Astrocyte (in vitro differentiated cells and primary cell): ENCODE data around the gene SLC22A7. TPM values are rescaled to one million over a fixed set of nuclear protein-coding genes. Genes with fewer than 3 reads are reported as not detected.

Experiments
- DNase-seq: peaks from one replicate; pipeline ENCODE4 v3.0.0-alpha.2; 2010; ENCODE audit warnings: low read depth
- FAIRE-seq: peaks from 2 replicates; lab custom pipeline; 2011; peaks lifted over from hg19 to GRCh38; lab: Jason Lieb, UNC
- H2AFZ ChIP-seq: 2 replicates; pipeline ENCODE4 v1.6.0; 2012; ENCODE audit warnings: low read depth, low read length, inconsistent platforms
- H3K27ac ChIP-seq: 2 replicates; pipeline ENCODE4 v1.5.1; 2011; ENCODE audit warnings: low read depth, low read length, inconsistent platforms
- H3K27me3 ChIP-seq: 2 replicates; pipeline ENCODE4 v1.6.0; 2011; ENCODE audit warnings: low read length, inconsistent platforms; ENCODE audit not compliant: insufficient read depth
- H3K36me3 ChIP-seq: 2 replicates; pipeline ENCODE4 v1.5.1; 2011; ENCODE audit warnings: low read length, inconsistent platforms; ENCODE audit not compliant: insufficient read depth
- H3K4me1 ChIP-seq: 2 replicates; pipeline ENCODE4 v1.5.1; 2011; ENCODE audit warnings: low read length, inconsistent platforms; ENCODE audit not compliant: insufficient read depth
- H3K4me2 ChIP-seq: 2 replicates; pipeline ENCODE4 v1.6.0; 2012; ENCODE audit warnings: low read length, inconsistent platforms
- H3K4me3 ChIP-seq: 2 replicates; pipeline ENCODE4 v1.5.1; 2011; ENCODE audit warnings: low read depth, mild to moderate bottlenecking, low read length, inconsistent platforms; ENCODE audit not compliant: insufficient read depth
- H3K79me2 ChIP-seq: 2 replicates; pipeline ENCODE4 v1.6.0; 2012; ENCODE audit warnings: mild to moderate bottlenecking, low read length, inconsistent platforms; ENCODE audit not compliant: insufficient read depth
- H3K9ac ChIP-seq: 2 replicates; pipeline ENCODE4 v1.6.0; 2012; ENCODE audit warnings: mild to moderate bottlenecking, low read length, inconsistent platforms
- H3K9me3 ChIP-seq: 2 replicates; pipeline ENCODE4 v1.5.1; 2012; ENCODE audit warnings: low read depth, mild to moderate bottlenecking, low read length, inconsistent platforms; ENCODE audit not compliant: insufficient read depth
- H4K20me1 ChIP-seq: 2 replicates; pipeline ENCODE4 v1.6.0; 2012; ENCODE audit warnings: low read length, inconsistent platforms; ENCODE audit not compliant: insufficient read depth
- H3K27ac Mint-ChIP-seq: one replicate; pipeline ENCODE4 v1.8.0; 2021; ENCODE audit warnings: mild to moderate bottlenecking, mixed read lengths; ENCODE audit not compliant: unreplicated experiment
- H3K27me3 Mint-ChIP-seq: one replicate; pipeline ENCODE4 v1.8.0; 2021; ENCODE audit warnings: low read depth, mixed read lengths; ENCODE audit not compliant: unreplicated experiment
- H3K36me3 Mint-ChIP-seq: one replicate; pipeline ENCODE4 v1.8.0; 2021; ENCODE audit warnings: low read depth, mixed read lengths; ENCODE audit not compliant: unreplicated experiment
- H3K4me1 Mint-ChIP-seq: one replicate; pipeline ENCODE4 v1.8.0; 2021; ENCODE audit warnings: low read depth, mixed read lengths; ENCODE audit not compliant: unreplicated experiment
- H3K4me3 Mint-ChIP-seq: one replicate; pipeline ENCODE4 v1.8.0; 2021; ENCODE audit warnings: mild to moderate bottlenecking, moderate library complexity, mixed read lengths; ENCODE audit not compliant: unreplicated experiment
- H3K9me3 Mint-ChIP-seq: one replicate; pipeline ENCODE4 v1.8.0; 2021; ENCODE audit warnings: mild to moderate bottlenecking, mixed read lengths; ENCODE audit not compliant: unreplicated experiment
- CTCF ChIP-seq: IDR thresholded peaks from 2 replicates; pipeline ENCODE4 v1.5.1; 2011; ENCODE audit warnings: low read depth, mild to moderate bottlenecking, inconsistent platforms, low read length, moderate library complexity; ENCODE audit not compliant: insufficient read depth
- EZH2 ChIP-seq: IDR thresholded peaks from 2 replicates; pipeline ENCODE4 v1.6.1; 2012; ENCODE audit warnings: mild to moderate bottlenecking, low read length, inconsistent platforms; ENCODE audit not compliant: insufficient read depth
- total RNA-seq: library from RNA; stranded (reverse); gene quantifications from 2 replicates; pipeline ENCODE4 v1.2.1, GENCODE V29; 2021

SLC22A7 gene
- total RNA-seq, 1 donor from 2014 or later: not detected

GRCh38 chr6:43271944-43272343 lies 26.1 kb upstream of the SLC22A7 start:
- H3K27ac ChIP-seq: no peak overlapping the region
- peaks cover 21% of the 10 kb centered on the region for H3K27me3 ChIP-seq
- peaks cover 66% of the 10 kb centered on the region for H3K27me3 Mint-ChIP-seq

GRCh38 chr6:43273707-43274106 lies 24.4 kb upstream of the SLC22A7 start:
- H3K4me1 Mint-ChIP-seq: peaks cover 14% of the 10 kb centered on the region
- no peaks in the 10 kb centered on the region for H3K9me3 Mint-ChIP-seq
- peaks cover 12% of the 10 kb centered on the region for H3K27me3 ChIP-seq
- H3K9ac ChIP-seq: no peak overlapping the region
- H3K27ac ChIP-seq: no peak overlapping the region
- DNase-seq: no peak
- no peak for FAIRE-seq
- H3K4me1 ChIP-seq: peaks cover 4% of the 10 kb centered on the region
- no peak overlapping the region for H3K4me3 ChIP-seq
- TF ChIP-seq CTCF (no peak), EZH2 (no peak)
- H3K36me3 Mint-ChIP-seq: peaks cover 1% of the 10 kb centered on the region
- H2AFZ ChIP-seq: no peak overlapping the region
- H4K20me1 ChIP-seq: no peaks in the 10 kb centered on the region
- no peak overlapping the region for H3K27ac Mint-ChIP-seq
- no peaks in the 10 kb centered on the region for H3K9me3 ChIP-seq
- H3K4me3 Mint-ChIP-seq: no peak overlapping the region
- peaks cover 52% of the 10 kb centered on the region for H3K27me3 Mint-ChIP-seq
- H3K36me3 ChIP-seq: no peaks in the 10 kb centered on the region
- H3K79me2 ChIP-seq: no peaks in the 10 kb centered on the region
- no peak overlapping the region for H3K4me2 ChIP-seq

More at GRCh38 chr6:43271944-43272343, 26.1 kb upstream of the SLC22A7 start:
- Mint-ChIP-seq H3K4me3 (no peak overlapping the region), H3K9me3 (no peaks in the 10 kb centered on the region), H3K4me1 (peaks cover 12% of the 10 kb centered on the region), H3K27ac (no peak overlapping the region), H3K36me3 (no peaks in the 10 kb centered on the region)
- Histone ChIP-seq H3K9me3 (no peaks in the 10 kb centered on the region), H3K4me2 (no peak overlapping the region), H3K36me3 (no peaks in the 10 kb centered on the region), H3K4me1 (no peaks in the 10 kb centered on the region), H3K9ac (no peak overlapping the region), H4K20me1 (no peaks in the 10 kb centered on the region), H3K4me3 (no peak overlapping the region), H2AFZ (no peak overlapping the region), H3K79me2 (no peaks in the 10 kb centered on the region)
- FAIRE-seq (no peak), DNase-seq (no peak)
- TF ChIP-seq CTCF (no peak), EZH2 (no peak)

DNA sequence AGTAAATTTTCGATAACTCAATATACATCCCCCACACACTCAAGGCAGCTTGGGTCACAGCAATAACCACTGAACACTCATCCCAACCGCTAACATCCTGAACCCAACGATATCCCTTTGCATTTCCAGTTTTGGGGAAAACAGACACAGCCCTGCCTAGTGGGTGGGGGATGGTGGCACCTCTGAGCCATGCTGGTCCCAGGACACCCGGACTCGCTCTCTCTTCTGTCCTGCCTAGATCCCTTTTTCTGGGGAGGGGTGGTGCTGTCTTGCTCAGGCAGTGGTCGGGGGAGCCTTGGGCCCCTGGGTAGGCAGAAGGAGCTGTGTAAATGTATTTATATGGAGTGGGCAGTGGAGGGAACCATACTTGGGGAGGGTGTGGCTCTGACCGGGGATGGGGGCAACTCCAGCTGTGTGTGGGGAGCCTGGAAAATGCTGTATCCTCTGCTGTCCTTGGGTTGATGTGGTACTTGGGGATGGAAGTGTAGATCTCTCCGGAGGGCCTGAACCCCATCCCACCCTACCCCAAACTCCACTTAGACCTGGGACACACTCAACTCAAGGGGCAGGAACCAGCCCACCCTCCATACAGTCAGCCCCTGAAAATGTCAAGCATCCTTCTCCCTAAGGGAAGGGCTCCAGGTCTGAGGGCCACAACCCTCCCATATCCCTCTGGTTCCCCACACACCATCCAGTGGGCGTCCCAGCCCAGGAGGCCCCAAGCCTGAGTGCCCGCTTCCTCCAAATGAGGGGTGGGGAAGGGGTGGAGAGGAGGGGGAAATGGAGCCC lies 23.7 kb upstream of the SLC22A7 start:
- TF ChIP-seq CTCF: no peak
- TF ChIP-seq EZH2: no peak
- Histone ChIP-seq H3K9me3 (no peaks in the 10 kb centered on the region), H3K27ac (no peak overlapping the region), H3K4me1 (peaks cover 5% of the 10 kb centered on the region), H3K36me3 (no peaks in the 10 kb centered on the region), H3K4me3 (no peak overlapping the region), H4K20me1 (no peaks in the 10 kb centered on the region), H3K27me3 (peaks cover 12% of the 10 kb centered on the region), H2AFZ (no peak overlapping the region), H3K9ac (no peak overlapping the region), H3K79me2 (no peaks in the 10 kb centered on the region), H3K4me2 (peak overlapping the region; percentile 75)
- H3K4me3 Mint-ChIP-seq: no peak overlapping the region
- no peak for DNase-seq
- FAIRE-seq: no peak
- H3K27me3 Mint-ChIP-seq: peaks cover 47% of the 10 kb centered on the region
- peaks cover 1% of the 10 kb centered on the region for H3K36me3 Mint-ChIP-seq
- peaks cover 15% of the 10 kb centered on the region for H3K4me1 Mint-ChIP-seq
- H3K27ac Mint-ChIP-seq: no peak overlapping the region
- no peaks in the 10 kb centered on the region for H3K9me3 Mint-ChIP-seq
